Lower leg skin (tissue), 4 donors: Measurements from ENCODE around the gene LAIR1. TPM values are rescaled to one million over a fixed set of nuclear protein-coding genes. Genes with fewer than 3 reads are reported as not detected.
"Not testable (repeated sequence)": the region's sequence is repeated elsewhere in the genome, so short reads cannot be mapped to it uniquely, and the experiment has no call there.

Experiments
- DNase-seq, 2 donors: peaks; one replicate each; pipeline ENCODE4 v3.0.0-alpha.2; 2019; ENCODE audit warnings: low spot score in 2 of 2
- H3K4me3 ChIP-seq: fragments of 200-600 bp; sonication (generic); 2 replicates; pipeline ENCODE4 v1.5.1; 2017; ENCODE audit warnings: mild to moderate bottlenecking, low read depth; ENCODE audit not compliant: poor library complexity, severe bottlenecking
- CTCF ChIP-seq, 3 donors: fragments of 450-650 bp; IDR thresholded peaks; one replicate each; pipeline ENCODE4 v1.5.1; 2016; ENCODE audit warnings: antibody characterized with exemption in 3 of 3, mild to moderate bottlenecking in 3 of 3, moderate library complexity in 2 of 3
- POLR2A ChIP-seq, 2 donors: fragments of 450-650 bp; IDR thresholded peaks; one replicate each; pipeline ENCODE4 v1.6.1; 2016 to 2017; ENCODE audit warnings: antibody characterized with exemption in 2 of 2, mild to moderate bottlenecking in 1 of 2, moderate library complexity in 1 of 2
- WGBS, 2 donors: methylation state at CpG; one replicate each; pipeline ENCODE4 v1.1.5; 2018; 5-methylcytosine and 5-hydroxymethylcytosine counted together
- intact Hi-C: fragments of 100-400 bp; cut with DNase I; formaldehyde crosslinking; loops from one replicate; pipeline ENCODE4 v1.15.0; 2023; ENCODE audit warnings: low total_unique reads
- total RNA-seq, 4 donors: library from RNA; depleted of rRNA; stranded (reverse); fragments of >200 nt; gene quantifications; one replicate each; pipeline ENCODE4 v1.1.0, GENCODE V29; 2016

The LAIR1 gene
- total RNA-seq, 4 donors from 2014 or later: 0.19 to 4.2 (median 2.0) TPM

GRCh38 chr19:54373781-54374631 lies 9.3 kb upstream of the LAIR1 start:
- DNase-seq: no peak
- whole genome bisulfite sequencing, 2 donors: 69 to 76% methylated on average over 16 of the region's 16 CpGs

GRCh38 chr19:54371453-54371852 lies 6.7 kb upstream of the LAIR1 start:
- 78 to 79% methylated on average over 5 of the region's 5 CpGs for WGBS, 2 donors
- DNase-seq, H3K4me3 ChIP-seq, intact Hi-C loops: not testable (repeated sequence)

More at GRCh38 chr19:54373781-54374631, 9.3 kb upstream of the LAIR1 start:
- TF ChIP-seq POLR2A (IDR thresholded peaks at IDR 0.05) (no peak), CTCF (IDR thresholded peaks at IDR 0.05) (no peak)
- intact Hi-C loops: no loop called here
- no peak overlapping the region for H3K4me3 ChIP-seq

GRCh38 chr19:54370434-54370796 lies 5.7 kb upstream of the LAIR1 start:
- intact Hi-C loops, DNase-seq, H3K4me3 ChIP-seq: not testable (repeated sequence)
- 70 to 76% methylated on average over 7 of the region's 10 CpGs for WGBS, 2 donors

- WGBS, 2 donors: 60 to 66% methylated on average over 14 to 16 of the region's 19 CpGs
- not testable (repeated sequence) for H3K4me3 ChIP-seq
Measured at GRCh38 chr19:54369688-54370433, 5.1 kb upstream of the LAIR1 start.

GRCh38 chr19:54369082-54369687 lies 4.5 kb upstream of the LAIR1 start:
- intact Hi-C loops: no loop called here
- no peak for DNase-seq
- whole genome bisulfite sequencing, 2 donors: 64 to 66% methylated on average over 8 of the region's 8 CpGs
- H3K4me3 ChIP-seq: no peak overlapping the region
- TF ChIP-seq POLR2A (IDR thresholded peaks at IDR 0.05): no peak
- no peak for TF ChIP-seq CTCF (IDR thresholded peaks at IDR 0.05)

More at GRCh38 chr19:54369688-54370433, 5.1 kb upstream of the LAIR1 start:
- intact Hi-C loops, DNase-seq: not testable (repeated sequence)

- intact Hi-C loops: no loop called here
- H3K4me3 ChIP-seq: no peak overlapping the region
- no peak for DNase-seq
- WGBS, 2 donors: 44 to 50% methylated on average over 6 of the region's 6 CpGs
- TF ChIP-seq CTCF (IDR thresholded peaks at IDR 0.05) (no peak), POLR2A (IDR thresholded peaks at IDR 0.05) (no peak)
Measured at GRCh38 chr19:54366811-54367210, 2.1 kb upstream of the LAIR1 start.

GRCh38 chr19:54365798-54366197 lies 1.1 kb upstream of the LAIR1 start:
- intact Hi-C loops, DNase-seq, H3K4me3 ChIP-seq: not testable (repeated sequence)
- 90 to 92% methylated on average over 13 of the region's 13 CpGs for WGBS, 2 donors

- H3K4me3 ChIP-seq, DNase-seq, intact Hi-C loops: not testable (repeated sequence)
- WGBS, 2 donors: 42 to 44% methylated on average over 6 of the region's 10 CpGs
Measured at GRCh38 chr19:54361680-54362422, 2.9 kb downstream of the LAIR1 start.

- intact Hi-C loops, H3K4me3 ChIP-seq, DNase-seq: not testable (repeated sequence)
- WGBS, 2 donors: 18% methylated on average over 15 of the region's 21 CpGs; no CpG with 5 or more reads in 1 of the 2 donors
Measured at GRCh38 chr19:54359149-54359820, 5.4 kb downstream of the LAIR1 start.
